ENCODE measurements around the gene MDGA2. TPM values are rescaled to one million over a fixed set of nuclear protein-coding genes. Genes with fewer than 3 reads are reported as not detected.
"Not testable (repeated sequence)": the region's sequence is repeated elsewhere in the genome, so short reads cannot be mapped to it uniquely, and the experiment has no call there.

Gene MDGA2
- total RNA-seq, 2 experiments from 2014 or later: not detected

GRCh38 chr14:47665337-47666134, 9.9 kb downstream of the MDGA2 start:
- no peaks in the 10 kb centered on the region for H3K4me1 Mint-ChIP-seq
- ChIA-PET CTCF (no interaction called here), POLR2A (interaction anchor here (0.6 kb wide), 1 partner anchor 15 kb away, joined by 3 read pairs; no protein-coding TSS in a partner anchor)
- DNase-seq (no peak), ATAC-seq (no peak)
- no peaks in the 10 kb centered on the region for H3K27me3 Mint-ChIP-seq
- no peak overlapping the region for H3K27ac Mint-ChIP-seq
- no peak overlapping the region for H3K4me3 Mint-ChIP-seq
- H3K36me3 Mint-ChIP-seq (ENCODE audit: low read depth): no peaks in the 10 kb centered on the region
- no peaks in the 10 kb centered on the region for H3K9me3 Mint-ChIP-seq (ENCODE audit: low read depth)
- intact Hi-C loops (cut with DNase I, micrococcal nuclease): no loop called here

- no peak overlapping the region for H3K4me3 Mint-ChIP-seq
- no peaks in the 10 kb centered on the region for H3K27me3 Mint-ChIP-seq
- ChIA-PET POLR2A (no interaction called here), CTCF (no interaction called here)
- intact Hi-C loops (cut with DNase I, micrococcal nuclease): no loop called here
- no peaks in the 10 kb centered on the region for H3K4me1 Mint-ChIP-seq
- no peaks in the 10 kb centered on the region for H3K36me3 Mint-ChIP-seq (ENCODE audit: low read depth)
- DNase-seq (no peak), ATAC-seq (no peak)
- H3K9me3 Mint-ChIP-seq (ENCODE audit: low read depth): no peaks in the 10 kb centered on the region
- H3K27ac Mint-ChIP-seq: no peak overlapping the region
Observed at GRCh38 chr14:47662466-47662865, 12.9 kb downstream of the MDGA2 start.

- CTCF ChIA-PET: no interaction called here
Observed at GRCh38 chr14:47660158-47660557, 15.2 kb downstream of the MDGA2 start.

GRCh38 chr14:47658041-47658440, 17.4 kb downstream of the MDGA2 start:
- no peak for ATAC-seq
- CTCF ChIA-PET: no interaction called here

More at GRCh38 chr14:47660158-47660557, 15.2 kb downstream of the MDGA2 start:
- Mint-ChIP-seq H3K4me1 (no peaks in the 10 kb centered on the region), H3K27me3 (no peaks in the 10 kb centered on the region), H3K4me3 (no peak overlapping the region), H3K9me3 (ENCODE audit: low read depth) (no peaks in the 10 kb centered on the region), H3K36me3 (ENCODE audit: low read depth) (no peaks in the 10 kb centered on the region), H3K27ac (no peak overlapping the region)
- POLR2A ChIA-PET: no interaction called here
- intact Hi-C loops (cut with DNase I, micrococcal nuclease): no loop called here
- ATAC-seq: no peak
- no peak for DNase-seq

GRCh38 chr14:47657143-47657542, 18.3 kb downstream of the MDGA2 start:
- DNase-seq (no peak), ATAC-seq (no peak)
- intact Hi-C loops (cut with DNase I, micrococcal nuclease): no loop called here
- no peaks in the 10 kb centered on the region for H3K36me3 Mint-ChIP-seq (ENCODE audit: low read depth)
- no peak overlapping the region for H3K27ac Mint-ChIP-seq
- POLR2A ChIA-PET: no interaction called here
- CTCF ChIA-PET: interaction anchor here (0.6 kb wide), 1 partner anchor 13 kb away, joined by 3 read pairs; no protein-coding TSS in a partner anchor
- no peaks in the 10 kb centered on the region for H3K27me3 Mint-ChIP-seq
- H3K9me3 Mint-ChIP-seq (ENCODE audit: low read depth): no peaks in the 10 kb centered on the region
- H3K4me3 Mint-ChIP-seq: no peak overlapping the region
- H3K4me1 Mint-ChIP-seq: no peaks in the 10 kb centered on the region

More at GRCh38 chr14:47658041-47658440, 17.4 kb downstream of the MDGA2 start:
- POLR2A ChIA-PET: no interaction called here
- no peaks in the 10 kb centered on the region for H3K4me1 Mint-ChIP-seq
- intact Hi-C loops (cut with DNase I, micrococcal nuclease): no loop called here
- no peak overlapping the region for H3K27ac Mint-ChIP-seq
- DNase-seq: no peak
- H3K36me3 Mint-ChIP-seq (ENCODE audit: low read depth): no peaks in the 10 kb centered on the region
- H3K9me3 Mint-ChIP-seq (ENCODE audit: low read depth): no peaks in the 10 kb centered on the region
- no peak overlapping the region for H3K4me3 Mint-ChIP-seq
- H3K27me3 Mint-ChIP-seq: no peaks in the 10 kb centered on the region

GRCh38 chr14:47651337-47651736, 24.1 kb downstream of the MDGA2 start:
- CTCF ChIA-PET: no interaction called here
- Mint-ChIP-seq H3K27me3 (no peaks in the 10 kb centered on the region), H3K27ac (no peak overlapping the region), H3K4me3 (no peak overlapping the region), H3K4me1 (no peaks in the 10 kb centered on the region), H3K36me3 (ENCODE audit: low read depth) (no peaks in the 10 kb centered on the region), H3K9me3 (ENCODE audit: low read depth) (no peaks in the 10 kb centered on the region)
- intact Hi-C loops (cut with DNase I, micrococcal nuclease): no loop called here
- POLR2A ChIA-PET: interaction anchor here (0.6 kb wide), 1 partner anchor 15 kb away, joined by 3 read pairs; no protein-coding TSS in a partner anchor
- DNase-seq: no peak
- no peak for ATAC-seq

GRCh38 chr14:47637753-47638152, 37.7 kb downstream of the MDGA2 start:
- Mint-ChIP-seq H3K36me3 (ENCODE audit: low read depth) (no peaks in the 10 kb centered on the region), H3K4me1 (no peaks in the 10 kb centered on the region), H3K27ac (no peak overlapping the region), H3K4me3 (no peak overlapping the region), H3K9me3 (ENCODE audit: low read depth) (peaks cover 3% of the 10 kb centered on the region), H3K27me3 (no peaks in the 10 kb centered on the region)
- CTCF ChIA-PET: no interaction called here
- DNase-seq (no peak), ATAC-seq (no peak)
- POLR2A ChIA-PET: no interaction called here
- intact Hi-C loops (cut with DNase I, micrococcal nuclease): no loop called here

- CTCF ChIA-PET: no interaction called here
- POLR2A ChIA-PET: no interaction called here
- H3K4me1 Mint-ChIP-seq: no peaks in the 10 kb centered on the region
- DNase-seq (no peak), ATAC-seq (no peak)
- no peak overlapping the region for H3K27ac Mint-ChIP-seq
- intact Hi-C loops (cut with DNase I, micrococcal nuclease): no loop called here
- H3K9me3 Mint-ChIP-seq (ENCODE audit: low read depth): peaks cover 12% of the 10 kb centered on the region
- no peaks in the 10 kb centered on the region for H3K27me3 Mint-ChIP-seq
- no peak overlapping the region for H3K4me3 Mint-ChIP-seq
- peaks cover 2% of the 10 kb centered on the region for H3K36me3 Mint-ChIP-seq (ENCODE audit: low read depth)
Observed at GRCh38 chr14:47626151-47627035, 49.0 kb downstream of the MDGA2 start.

GRCh38 chr14:47624126-47624525, 51.3 kb downstream of the MDGA2 start:
- H3K4me1 Mint-ChIP-seq; H3K27ac Mint-ChIP-seq; POLR2A ChIA-PET; H3K27me3 Mint-ChIP-seq; ATAC-seq; DNase-seq; H3K36me3 Mint-ChIP-seq (ENCODE audit: low read depth); intact Hi-C loops (cut with DNase I, micrococcal nuclease); CTCF ChIA-PET; H3K4me3 Mint-ChIP-seq: not testable (repeated sequence)
- H3K9me3 Mint-ChIP-seq (ENCODE audit: low read depth): peaks cover 13% of the 10 kb centered on the region

- DNase-seq: no peak
- Mint-ChIP-seq H3K9me3 (ENCODE audit: low read depth) (peaks cover 2% of the 10 kb centered on the region), H3K4me1 (no peaks in the 10 kb centered on the region), H3K27me3 (no peaks in the 10 kb centered on the region), H3K36me3 (ENCODE audit: low read depth) (no peaks in the 10 kb centered on the region), H3K27ac (no peak overlapping the region), H3K4me3 (no peak overlapping the region)
- intact Hi-C loops (cut with DNase I, micrococcal nuclease): no loop called here
- ChIA-PET CTCF (no interaction called here), POLR2A (no interaction called here)
- ATAC-seq: no peak
Observed at GRCh38 chr14:47619392-47619791, 56.0 kb downstream of the MDGA2 start.

GRCh38 chr14:47606566-47606965, 68.8 kb downstream of the MDGA2 start:
- DNase-seq: no peak
- H3K27ac Mint-ChIP-seq: no peak overlapping the region
- ChIA-PET POLR2A (no interaction called here), CTCF (no interaction called here)
- peaks cover 7% of the 10 kb centered on the region for H3K9me3 Mint-ChIP-seq (ENCODE audit: low read depth)
- no peak overlapping the region for H3K4me3 Mint-ChIP-seq
- no peaks in the 10 kb centered on the region for H3K36me3 Mint-ChIP-seq (ENCODE audit: low read depth)
- no peaks in the 10 kb centered on the region for H3K27me3 Mint-ChIP-seq
- no peaks in the 10 kb centered on the region for H3K4me1 Mint-ChIP-seq
- ATAC-seq: no peak
- intact Hi-C loops (cut with DNase I, micrococcal nuclease): no loop called here

GRCh38 chr14:47596860-47597259, 78.5 kb downstream of the MDGA2 start:
- POLR2A ChIA-PET: no interaction called here
- DNase-seq (no peak), ATAC-seq (no peak)
- no peaks in the 10 kb centered on the region for H3K4me1 Mint-ChIP-seq
- no peaks in the 10 kb centered on the region for H3K36me3 Mint-ChIP-seq (ENCODE audit: low read depth)
- CTCF ChIA-PET: no interaction called here
- peaks cover 7% of the 10 kb centered on the region for H3K9me3 Mint-ChIP-seq (ENCODE audit: low read depth)
- H3K4me3 Mint-ChIP-seq: no peak overlapping the region
- no peak overlapping the region for H3K27ac Mint-ChIP-seq
- intact Hi-C loops (cut with DNase I, micrococcal nuclease): no loop called here
- H3K27me3 Mint-ChIP-seq: no peaks in the 10 kb centered on the region
